Neural cell (in vitro differentiated cells): ENCODE results near the gene HHIPL1. TPM values are rescaled to one million over a fixed set of nuclear protein-coding genes. Genes with fewer than 3 reads are reported as not detected.

ENCODE experiments used
- H2AFZ ChIP-seq: fragments of 200-600, 300-800 bp; sonication (generic), shearing (Covaris generic); 2 replicates; pipeline ENCODE4 v1.6.0; 2014; ENCODE audit warnings: low read depth, mild to moderate bottlenecking, antibody characterized with exemption, low read length, moderate library complexity
- H3F3A ChIP-seq: fragments of 200-600 bp; shearing (Covaris generic); 2 replicates; pipeline ENCODE4 v1.6.1; 2016; ENCODE audit warnings: mild to moderate bottlenecking, moderate library complexity, mixed read lengths, antibody characterized with exemption, low read length; ENCODE audit not compliant: insufficient read depth, poor library complexity, severe bottlenecking
- H3K27ac ChIP-seq: fragments of 200-600, 300-800 bp; sonication (generic), shearing (Covaris generic); 2 replicates; pipeline ENCODE4 v1.5.1; 2014; ENCODE audit warnings: mild to moderate bottlenecking, low read length, moderate library complexity
- H3K27me3 ChIP-seq: fragments of 300-800, 200-600 bp; sonication (generic), shearing (Covaris generic); 2 replicates; pipeline ENCODE4 v1.6.0; 2014; ENCODE audit warnings: mild to moderate bottlenecking, low read depth, low read length, moderate library complexity; ENCODE audit not compliant: insufficient read depth
- H3K36me3 ChIP-seq: fragments of 300-800, 200-600 bp; sonication (generic), shearing (Covaris generic); 2 replicates; pipeline ENCODE4 v1.5.1; 2014; ENCODE audit warnings: mild to moderate bottlenecking, antibody characterized with exemption, low read length, moderate library complexity; ENCODE audit not compliant: insufficient read depth
- H3K4me2 ChIP-seq: fragments of 300-800, 200-600 bp; sonication (generic), shearing (Covaris generic); 2 replicates; pipeline ENCODE4 v1.6.0; 2014; ENCODE audit warnings: mild to moderate bottlenecking, low read length
- H3K4me3 ChIP-seq: fragments of 300-800, 200-600 bp; sonication (generic), shearing (Covaris generic); 2 replicates; pipeline ENCODE4 v1.5.1; 2014; ENCODE audit warnings: mild to moderate bottlenecking, low read length, moderate library complexity
- H3K79me2 ChIP-seq: fragments of 200-600 bp; shearing (Covaris generic); replicated peaks from 2 replicates; pipeline ENCODE4 v1.6.0; 2014; ENCODE audit warnings: mild to moderate bottlenecking, low read length, moderate library complexity; ENCODE audit not compliant: insufficient read depth
- H3K9ac ChIP-seq: fragments of 300-800, 200-600 bp; sonication (generic), shearing (Covaris generic); 2 replicates; pipeline ENCODE4 v1.6.1; 2016; ENCODE audit warnings: mild to moderate bottlenecking, low read length, mixed read lengths
- H3K9me2 ChIP-seq: fragments of 200-600 bp; shearing (Covaris generic); 2 replicates; pipeline ENCODE4 v1.6.1; 2016; ENCODE audit warnings: mild to moderate bottlenecking, low read length, mixed read lengths; ENCODE audit not compliant: insufficient read depth
- H3K9me3 ChIP-seq: fragments of 200-600, 300-800 bp; sonication (generic), shearing (Covaris generic); 2 replicates; pipeline ENCODE4 v1.6.1; 2016; ENCODE audit warnings: mild to moderate bottlenecking, mixed run types, low read length, moderate library complexity, mixed read lengths
- H4K20me1 ChIP-seq: fragments of 200-600 bp; shearing (Covaris generic); 2 replicates; pipeline ENCODE4 v1.6.1; 2016; ENCODE audit warnings: mild to moderate bottlenecking, mixed run types; ENCODE audit not compliant: insufficient read depth
- EP300 ChIP-seq: fragments of 450-650 bp; conservative IDR thresholded peaks from 2 replicates; pipeline ENCODE4 v1.6.1; 2014; ENCODE audit warnings: antibody characterized with exemption, mild to moderate bottlenecking, moderate library complexity; ENCODE audit not compliant: poor library complexity, severe bottlenecking
- EZH2 ChIP-seq: fragments of 200-600, 300-800 bp; shearing (Covaris generic), sonication (generic); IDR thresholded peaks from 2 replicates; pipeline ENCODE4 v1.6.1; 2014; ENCODE audit warnings: antibody characterized with exemption, low read length, borderline replicate concordance, mild to moderate bottlenecking; ENCODE audit not compliant: insufficient read depth, poor library complexity, severe bottlenecking
- MXI1 ChIP-seq: fragments of 450-650 bp; conservative IDR thresholded peaks from 2 replicates; pipeline ENCODE4 v1.6.1; 2014; ENCODE audit warnings: antibody characterized with exemption, mild to moderate bottlenecking; ENCODE audit not compliant: poor library complexity, severe bottlenecking
- POLR2AphosphoS5 ChIP-seq: IDR thresholded peaks from 2 replicates; pipeline ENCODE4 v1.6.1; 2012
- RAD21 ChIP-seq: fragments of 450-650 bp; conservative IDR thresholded peaks from 2 replicates; pipeline ENCODE4 v1.6.1; 2014; ENCODE audit warnings: antibody characterized with exemption, mild to moderate bottlenecking, moderate library complexity
- SMC3 ChIP-seq: fragments of 450-650 bp; conservative IDR thresholded peaks from 2 replicates; pipeline ENCODE4 v1.6.1; 2014; ENCODE audit warnings: antibody characterized with exemption, mild to moderate bottlenecking, moderate library complexity; ENCODE audit not compliant: poor library complexity
- TAF1 ChIP-seq: IDR thresholded peaks from 2 replicates; pipeline ENCODE4 v1.6.1; 2012; ENCODE audit warnings: low read depth
- polyA plus RNA-seq: library from polyadenylated mRNA; depleted of rRNA; stranded (reverse); fragments of >200 nt; gene quantifications from 2 replicates; pipeline ENCODE4 v1.2.3, GENCODE V29; 2014
- TF ChIP-seq, protein P1 (sequence below): fragments of 450-650 bp; IDR thresholded peaks from 2 replicates; pipeline ENCODE4 v1.5.1; 2014; ENCODE audit warnings: antibody characterized with exemption, mild to moderate bottlenecking, moderate library complexity; ENCODE audit not compliant: poor library complexity, severe bottlenecking
- TF ChIP-seq, protein P2 (sequence below): IDR thresholded peaks from 2 replicates; pipeline ENCODE4 v1.6.1; 2012; ENCODE audit warnings: borderline replicate concordance

Gene HHIPL1
- polyA plus RNA-seq, 1 donor from 2014 or later, result 0.47 TPM

DNA sequence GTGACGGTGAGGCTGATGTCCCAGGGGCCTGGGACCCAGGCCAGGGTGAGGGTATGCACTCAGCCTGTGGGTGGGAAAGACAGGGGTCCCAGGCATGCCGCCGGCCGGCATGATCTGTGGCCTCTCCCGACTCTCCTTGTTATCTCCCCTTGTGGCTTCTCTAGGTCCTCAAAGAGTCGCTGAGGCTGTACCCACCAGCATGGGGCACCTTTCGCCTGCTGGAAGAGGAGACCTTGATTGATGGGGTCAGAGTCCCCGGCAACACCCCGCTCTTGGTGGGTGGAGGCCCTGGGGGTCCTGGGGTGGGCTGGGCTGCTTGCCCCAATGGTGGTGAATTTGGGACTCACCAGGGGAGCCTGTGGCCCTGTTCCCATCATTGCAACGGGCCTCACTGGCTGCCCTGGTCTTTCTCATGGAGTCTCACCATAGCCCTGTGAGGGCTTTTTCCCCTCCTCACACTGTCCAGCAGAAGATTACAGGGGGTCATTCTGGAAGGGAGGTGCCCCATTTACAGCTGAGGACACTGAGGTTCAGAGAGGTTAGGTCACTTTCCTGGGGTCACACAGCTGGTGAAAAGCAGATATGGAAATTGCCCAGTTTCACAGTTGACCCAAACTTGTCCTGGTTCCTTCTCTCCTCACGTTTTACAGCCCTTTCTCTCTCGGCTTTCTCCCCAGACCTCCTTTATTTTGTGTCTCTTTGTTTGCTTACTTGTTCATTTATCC is 77.0 kb downstream of the HHIPL1 start:
- Histone ChIP-seq H3K4me2 (no peak overlapping the region), H3K9me2 (no peaks in the 10 kb centered on the region), H3K27ac (no peak overlapping the region), H3K4me3 (no peak overlapping the region), H3K9me3 (no peaks in the 10 kb centered on the region), H3K79me2 (no peaks in the 10 kb centered on the region), H4K20me1 (no peaks in the 10 kb centered on the region), H3K27me3 (no peaks in the 10 kb centered on the region), H3K36me3 (no peaks in the 10 kb centered on the region), H3F3A (no peaks in the 10 kb centered on the region), H3K9ac (no peak overlapping the region), H2AFZ (no peak overlapping the region)
- TF ChIP-seq EZH2 (no peak), SMC3 (no peak), EP300 (no peak), RAD21 (no peak), POLR2AphosphoS5 (no peak), TAF1 (no peak), MXI1 (no peak)
- TF ChIP-seq, protein P1, sequence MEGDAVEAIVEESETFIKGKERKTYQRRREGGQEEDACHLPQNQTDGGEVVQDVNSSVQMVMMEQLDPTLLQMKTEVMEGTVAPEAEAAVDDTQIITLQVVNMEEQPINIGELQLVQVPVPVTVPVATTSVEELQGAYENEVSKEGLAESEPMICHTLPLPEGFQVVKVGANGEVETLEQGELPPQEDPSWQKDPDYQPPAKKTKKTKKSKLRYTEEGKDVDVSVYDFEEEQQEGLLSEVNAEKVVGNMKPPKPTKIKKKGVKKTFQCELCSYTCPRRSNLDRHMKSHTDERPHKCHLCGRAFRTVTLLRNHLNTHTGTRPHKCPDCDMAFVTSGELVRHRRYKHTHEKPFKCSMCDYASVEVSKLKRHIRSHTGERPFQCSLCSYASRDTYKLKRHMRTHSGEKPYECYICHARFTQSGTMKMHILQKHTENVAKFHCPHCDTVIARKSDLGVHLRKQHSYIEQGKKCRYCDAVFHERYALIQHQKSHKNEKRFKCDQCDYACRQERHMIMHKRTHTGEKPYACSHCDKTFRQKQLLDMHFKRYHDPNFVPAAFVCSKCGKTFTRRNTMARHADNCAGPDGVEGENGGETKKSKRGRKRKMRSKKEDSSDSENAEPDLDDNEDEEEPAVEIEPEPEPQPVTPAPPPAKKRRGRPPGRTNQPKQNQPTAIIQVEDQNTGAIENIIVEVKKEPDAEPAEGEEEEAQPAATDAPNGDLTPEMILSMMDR, result no peak
- TF ChIP-seq, protein P2, sequence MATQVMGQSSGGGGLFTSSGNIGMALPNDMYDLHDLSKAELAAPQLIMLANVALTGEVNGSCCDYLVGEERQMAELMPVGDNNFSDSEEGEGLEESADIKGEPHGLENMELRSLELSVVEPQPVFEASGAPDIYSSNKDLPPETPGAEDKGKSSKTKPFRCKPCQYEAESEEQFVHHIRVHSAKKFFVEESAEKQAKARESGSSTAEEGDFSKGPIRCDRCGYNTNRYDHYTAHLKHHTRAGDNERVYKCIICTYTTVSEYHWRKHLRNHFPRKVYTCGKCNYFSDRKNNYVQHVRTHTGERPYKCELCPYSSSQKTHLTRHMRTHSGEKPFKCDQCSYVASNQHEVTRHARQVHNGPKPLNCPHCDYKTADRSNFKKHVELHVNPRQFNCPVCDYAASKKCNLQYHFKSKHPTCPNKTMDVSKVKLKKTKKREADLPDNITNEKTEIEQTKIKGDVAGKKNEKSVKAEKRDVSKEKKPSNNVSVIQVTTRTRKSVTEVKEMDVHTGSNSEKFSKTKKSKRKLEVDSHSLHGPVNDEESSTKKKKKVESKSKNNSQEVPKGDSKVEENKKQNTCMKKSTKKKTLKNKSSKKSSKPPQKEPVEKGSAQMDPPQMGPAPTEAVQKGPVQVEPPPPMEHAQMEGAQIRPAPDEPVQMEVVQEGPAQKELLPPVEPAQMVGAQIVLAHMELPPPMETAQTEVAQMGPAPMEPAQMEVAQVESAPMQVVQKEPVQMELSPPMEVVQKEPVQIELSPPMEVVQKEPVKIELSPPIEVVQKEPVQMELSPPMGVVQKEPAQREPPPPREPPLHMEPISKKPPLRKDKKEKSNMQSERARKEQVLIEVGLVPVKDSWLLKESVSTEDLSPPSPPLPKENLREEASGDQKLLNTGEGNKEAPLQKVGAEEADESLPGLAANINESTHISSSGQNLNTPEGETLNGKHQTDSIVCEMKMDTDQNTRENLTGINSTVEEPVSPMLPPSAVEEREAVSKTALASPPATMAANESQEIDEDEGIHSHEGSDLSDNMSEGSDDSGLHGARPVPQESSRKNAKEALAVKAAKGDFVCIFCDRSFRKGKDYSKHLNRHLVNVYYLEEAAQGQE, result no peak

DNA sequence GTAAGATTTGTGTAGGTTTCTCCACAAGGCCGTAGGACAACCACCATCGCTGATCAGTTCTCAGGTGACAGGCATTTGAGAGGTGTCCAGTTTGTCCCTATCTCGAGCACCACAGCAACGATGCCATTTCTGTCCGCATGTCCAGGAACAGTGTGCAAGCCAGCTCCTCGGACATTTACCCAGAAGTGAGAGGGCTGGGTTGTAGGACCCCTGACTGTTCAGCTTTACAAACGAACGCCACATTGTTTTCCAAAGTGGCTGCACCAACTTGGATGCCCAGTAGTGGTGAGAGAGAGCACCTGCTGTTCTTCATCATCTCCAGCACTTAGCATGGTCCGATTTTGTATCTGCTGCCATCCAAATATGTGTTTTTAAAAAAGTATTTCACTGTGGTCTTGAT is 77.8 kb downstream of the HHIPL1 start:
- no peaks in the 10 kb centered on the region for H3K9me2 ChIP-seq
- no peaks in the 10 kb centered on the region for H4K20me1 ChIP-seq
- no peak overlapping the region for H3K9ac ChIP-seq
- no peak overlapping the region for H2AFZ ChIP-seq
- no peaks in the 10 kb centered on the region for H3K27me3 ChIP-seq
- H3K4me3 ChIP-seq, result no peak overlapping the region
- no peaks in the 10 kb centered on the region for H3K36me3 ChIP-seq
- TF ChIP-seq POLR2AphosphoS5, result no peak
- TF ChIP-seq EZH2, result no peak
- no peak for TF ChIP-seq SMC3
- no peak for TF ChIP-seq RAD21
- TF ChIP-seq, protein P2, result no peak
- TF ChIP-seq EP300, result no peak
- no peak for TF ChIP-seq MXI1
- no peak for TF ChIP-seq TAF1
- TF ChIP-seq, protein P1, result no peak
- H3K4me2 ChIP-seq, result no peak overlapping the region
- no peaks in the 10 kb centered on the region for H3K9me3 ChIP-seq
- H3K27ac ChIP-seq, result no peak overlapping the region
- no peaks in the 10 kb centered on the region for H3F3A ChIP-seq
- no peaks in the 10 kb centered on the region for H3K79me2 ChIP-seq
